Right hindlimb (tissue), 1 donor: ENCODE results near the gene MEGF10.
"Not testable (repeated sequence)": the region's sequence is repeated elsewhere in the genome, so short reads cannot be mapped to it uniquely, and the experiment has no call there.

Experiments
- DNase-seq: peaks from one replicate; pipeline ENCODE4 v3.0.0-alpha.2; 2018

Gene MEGF10

DNA sequence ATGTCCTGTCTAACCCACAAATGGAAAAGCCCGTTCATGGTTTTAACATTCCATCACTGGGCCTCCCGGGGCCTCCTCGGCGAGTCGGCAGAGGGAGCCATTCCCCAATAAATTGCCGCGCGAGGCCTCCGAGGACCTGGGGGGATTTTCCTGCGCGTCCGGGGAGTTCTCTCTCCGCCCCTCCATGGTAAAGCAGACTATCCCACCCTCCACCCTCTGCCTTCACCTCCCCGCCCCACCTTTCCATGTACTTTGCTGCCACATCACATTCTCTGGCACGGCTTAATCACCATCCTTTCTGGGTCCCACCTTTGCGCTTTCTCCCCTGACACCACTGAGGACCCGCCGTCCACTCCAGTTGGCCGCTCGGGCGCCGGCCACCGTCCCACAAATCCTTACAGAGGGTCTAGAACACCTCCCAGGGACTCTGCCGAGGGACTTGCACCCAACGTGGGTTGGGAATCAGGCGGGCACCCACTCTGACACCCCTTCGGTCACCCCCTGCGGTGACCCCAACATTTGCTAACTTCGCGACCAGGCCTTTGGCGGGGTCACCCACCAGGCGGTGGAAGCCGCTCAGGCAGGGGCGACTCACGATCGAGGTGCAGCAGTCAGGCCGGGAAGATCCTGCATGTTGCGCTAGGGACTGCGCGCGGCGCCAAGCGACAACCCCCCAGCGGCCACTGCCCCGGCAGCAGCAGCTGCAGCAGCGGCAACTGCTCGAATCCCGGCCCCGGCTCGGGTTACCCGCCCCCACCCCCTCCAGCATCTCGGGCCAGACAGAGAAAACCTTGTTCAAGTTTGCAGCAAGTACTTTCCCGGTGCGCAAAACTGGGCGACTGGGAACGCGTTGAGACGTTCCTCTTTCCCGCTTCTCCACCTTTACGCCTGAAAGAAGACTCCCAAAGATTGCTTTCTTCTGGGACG lies at the start of gene MEGF10:
MEGF10 (plus strand) TSS at position 778 of the 927 bp plus-strand sequence. CDS start 40,513 bp downstream, outside the sequence.
- peak; percentile 92 for DNase-seq

DNA sequence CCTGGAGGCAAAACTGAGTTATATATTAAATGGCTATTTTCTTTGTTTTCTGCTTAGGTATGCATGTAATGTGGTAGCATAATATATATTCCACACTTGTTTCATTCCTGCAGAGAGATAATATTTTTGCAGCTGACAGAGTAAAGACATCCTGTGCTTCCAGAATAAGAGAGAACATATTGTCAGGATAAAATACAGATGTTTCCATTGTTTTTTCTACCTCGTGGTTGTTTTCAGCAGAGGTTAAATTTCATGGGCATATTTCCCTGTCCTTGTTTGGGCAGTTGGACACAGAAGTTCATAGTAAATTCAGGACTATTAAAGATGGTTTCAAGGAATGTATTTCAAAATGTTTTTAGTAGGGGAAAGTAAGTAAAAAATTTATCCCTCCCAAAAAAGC lies 47.6 kb upstream of the MEGF10 start:
- DNase-seq: no peak

GRCh38 chr5:127254729-127255284 lies 35.8 kb upstream of the MEGF10 start:
- no peak for DNase-seq

- no peak for DNase-seq
These were observed 33.6 kb upstream of the MEGF10 start for GRCh38 chr5:127256886-127257597.

GRCh38 chr5:127260686-127261085 lies 29.9 kb upstream of the MEGF10 start:
- DNase-seq: no peak

DNA sequence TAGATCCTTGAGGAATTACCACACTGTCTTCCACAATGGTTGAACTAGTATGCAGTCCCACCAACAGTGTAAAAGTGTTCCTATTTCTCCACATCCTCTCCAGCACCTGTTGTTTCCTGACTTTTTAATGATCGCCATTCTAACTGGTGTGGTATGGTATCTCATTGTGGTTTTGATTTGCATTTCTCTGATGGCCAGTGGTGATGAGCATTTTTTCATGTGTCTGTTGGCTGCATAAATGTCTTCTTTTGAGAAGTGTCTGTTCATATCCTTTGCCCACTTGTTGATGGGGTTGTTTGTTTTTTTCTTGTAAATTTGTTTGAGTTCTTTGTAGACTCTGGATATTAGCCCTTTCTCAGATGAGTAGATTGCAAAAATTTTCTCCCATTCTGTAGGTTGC lies 25.1 kb upstream of the MEGF10 start:
- not testable (repeated sequence) for DNase-seq

- not testable (repeated sequence) for DNase-seq
These were observed 22.3 kb upstream of the MEGF10 start for GRCh38 chr5:127268342-127268741.

DNA sequence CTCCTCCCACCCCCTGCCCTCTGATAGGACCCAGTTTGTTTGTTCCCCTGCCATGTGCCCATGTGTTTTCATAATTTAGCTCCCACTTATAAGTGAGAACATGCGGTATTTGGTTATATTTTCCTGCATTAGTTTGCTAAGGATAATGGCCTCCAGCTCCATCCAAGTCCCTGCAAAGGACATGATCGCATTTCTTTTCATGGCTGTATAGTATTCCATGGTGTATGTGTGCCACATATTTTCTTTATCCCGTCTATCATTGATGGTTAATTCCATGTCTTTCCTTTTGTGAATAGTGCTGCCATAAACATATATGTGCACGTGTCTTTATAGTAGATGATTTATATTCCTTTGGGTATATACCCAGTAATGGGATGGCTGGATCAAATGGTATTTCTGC lies 19.9 kb upstream of the MEGF10 start:
- DNase-seq: not testable (repeated sequence)

DNA sequence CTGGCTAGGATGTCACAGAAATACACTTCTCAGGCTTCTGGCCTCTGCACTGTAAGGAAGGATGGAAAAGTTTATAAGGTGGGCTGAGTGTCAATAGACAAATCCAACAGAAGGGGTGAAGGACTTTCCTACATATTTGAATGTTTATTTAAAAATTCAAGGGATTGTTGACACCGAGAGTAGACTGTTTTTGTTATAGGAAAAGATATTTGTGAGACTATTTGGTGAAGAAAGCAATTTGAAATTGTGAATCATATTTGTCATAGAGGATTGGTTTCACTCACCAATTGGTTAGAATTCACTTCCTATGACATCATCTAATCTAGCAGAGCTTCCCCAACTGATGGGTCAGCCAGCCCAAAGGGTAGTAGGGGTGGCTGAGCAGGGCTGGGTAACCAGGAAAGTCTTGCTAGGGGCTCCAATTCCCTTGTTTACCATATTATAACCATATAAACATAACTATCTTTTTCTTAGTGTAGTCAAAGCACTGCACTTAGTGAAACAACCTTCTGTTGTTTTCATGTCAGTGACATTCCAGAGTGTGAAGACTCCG lies 14.9 kb upstream of the MEGF10 start:
- no peak for DNase-seq

- DNase-seq: no peak
These were observed 9.9 kb upstream of the MEGF10 start for GRCh38 chr5:127280491-127281220.

GRCh38 chr5:127281609-127282008 lies 9.0 kb upstream of the MEGF10 start:
- no peak for DNase-seq

DNA sequence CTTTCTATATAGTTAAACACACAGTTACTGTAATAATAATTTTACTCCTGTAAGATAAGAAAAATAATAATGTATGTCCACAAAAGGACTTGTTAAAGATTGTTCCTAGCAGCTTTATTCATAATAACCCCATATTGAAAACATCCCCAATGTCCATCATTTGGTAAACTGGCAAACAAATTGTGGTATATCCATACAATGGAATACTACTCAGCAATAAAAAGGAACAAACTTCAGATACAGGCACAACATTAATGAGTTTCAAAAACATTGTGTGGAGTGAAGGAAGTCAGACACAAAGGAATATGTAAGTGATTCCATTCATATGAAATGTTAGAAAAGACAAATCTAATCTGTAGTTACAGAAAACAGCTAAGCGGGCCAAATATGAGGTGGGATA lies 1.9 kb upstream of the MEGF10 start:
- DNase-seq: no peak

- DNase-seq: no peak
These were observed 524 bp downstream of the MEGF10 start for GRCh38 chr5:127290946-127291693.

GRCh38 chr5:127292030-127292735 lies 1.6 kb downstream of the MEGF10 start:
- no peak for DNase-seq

GRCh38 chr5:127293373-127293772 lies 2.8 kb downstream of the MEGF10 start:
- no peak for DNase-seq

DNA sequence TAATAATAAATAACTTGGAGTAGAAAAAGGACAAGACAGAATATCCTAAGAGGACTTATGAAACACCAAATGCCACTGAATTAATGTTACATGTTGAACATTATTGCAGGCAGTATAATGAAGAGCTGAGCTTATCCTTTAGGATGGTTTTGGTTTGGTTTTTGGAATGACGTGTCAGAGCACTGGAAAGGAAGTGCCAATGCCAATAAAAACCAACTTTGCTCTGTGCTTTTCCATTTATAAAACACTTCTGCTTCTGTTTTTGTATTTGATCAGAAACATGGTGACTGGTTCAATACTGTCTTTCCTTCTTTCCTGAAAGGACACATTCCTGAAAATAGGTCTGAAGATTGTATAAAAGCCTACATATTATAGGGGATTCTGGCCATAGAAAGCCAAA lies 4.2 kb downstream of the MEGF10 start:
- no peak for DNase-seq

- no peak for DNase-seq
These were observed 4.9 kb downstream of the MEGF10 start for GRCh38 chr5:127295454-127295853.

DNA sequence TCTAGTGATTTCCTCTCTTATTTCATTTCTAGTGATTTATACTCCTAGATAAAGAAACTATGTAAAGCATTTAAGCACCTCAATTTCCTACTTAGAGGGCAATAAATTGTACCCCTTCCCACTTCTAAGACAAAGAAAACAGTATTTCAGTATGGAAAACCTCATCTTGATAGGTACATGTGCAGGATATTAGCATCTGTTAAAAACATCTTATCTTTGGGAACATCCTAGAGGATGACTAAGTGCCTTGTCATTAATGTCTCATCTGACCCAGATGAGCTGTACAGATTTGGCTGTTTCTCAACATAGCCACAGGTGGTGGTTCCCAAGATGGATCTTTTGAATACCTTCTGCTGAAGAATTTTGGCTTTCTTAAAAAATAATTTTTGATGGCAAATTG lies 5.7 kb downstream of the MEGF10 start:
- DNase-seq: no peak

- DNase-seq: not testable (repeated sequence)
These were observed 6.3 kb downstream of the MEGF10 start for GRCh38 chr5:127296894-127297293.

GRCh38 chr5:127297348-127298035 lies 6.9 kb downstream of the MEGF10 start:
- DNase-seq: no peak

- no peak for DNase-seq
These were observed 7.4 kb downstream of the MEGF10 start for GRCh38 chr5:127298036-127298429.
